Nephron progenitor cell (in vitro differentiated cells): ENCODE measurements around the gene ZBTB7C.

Experiments
- DNase-seq: peaks from one replicate; pipeline ENCODE4 v3.0.0; 2021
- H3K27ac Mint-ChIP-seq: 2 replicates; pipeline ENCODE4 v1.8.0; 2021; ENCODE audit warnings: mild to moderate bottlenecking, moderate library complexity, mixed read lengths
- H3K27me3 Mint-ChIP-seq: 2 replicates; pipeline ENCODE4 v1.8.0; 2021; ENCODE audit warnings: mild to moderate bottlenecking, low read depth, mixed read lengths; ENCODE audit not compliant: poor library complexity
- H3K36me3 Mint-ChIP-seq: 2 replicates; pipeline ENCODE4 v1.8.0; 2021; ENCODE audit warnings: low read depth, mixed read lengths
- H3K4me1 Mint-ChIP-seq: 2 replicates; pipeline ENCODE4 v1.8.0; 2021; ENCODE audit warnings: mixed read lengths
- H3K4me3 Mint-ChIP-seq: 2 replicates; pipeline ENCODE4 v1.8.0; 2021; ENCODE audit warnings: mild to moderate bottlenecking, moderate library complexity, mixed read lengths
- H3K9me3 Mint-ChIP-seq: 2 replicates; pipeline ENCODE4 v1.8.0; 2021; ENCODE audit warnings: mild to moderate bottlenecking, moderate library complexity, mixed read lengths
- TF ChIP-seq, protein P1 (sequence below): fragments of 200-600 bp; sonication (generic); IDR thresholded peaks from 2 replicates; pipeline ENCODE4 v1.5.0; 2021; ENCODE audit warnings: antibody characterized with exemption

The ZBTB7C gene

DNA sequence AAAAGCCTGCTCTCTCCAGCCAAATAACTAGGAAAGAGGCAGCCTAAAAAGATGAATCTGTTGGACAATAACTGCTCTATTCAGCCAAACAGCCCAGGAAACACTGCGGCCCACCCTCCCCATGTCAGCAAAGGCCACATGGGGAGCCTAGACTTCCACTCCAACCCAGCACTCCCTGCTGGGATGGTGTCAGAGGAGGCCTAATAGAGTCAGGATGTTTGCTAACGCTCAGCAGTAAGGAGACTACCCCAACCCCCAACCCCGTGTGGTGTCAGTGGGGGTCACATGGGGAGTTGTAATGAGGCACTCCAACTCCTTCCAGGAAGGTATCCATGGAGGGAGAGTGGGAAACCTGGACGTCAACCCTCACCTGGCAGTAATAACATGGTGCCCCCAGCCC, 41.6 kb downstream of the ZBTB7C start:
- H3K27ac Mint-ChIP-seq = no peak overlapping the region
- peaks cover 43% of the 10 kb centered on the region for H3K4me1 Mint-ChIP-seq
- H3K4me3 Mint-ChIP-seq = no peak overlapping the region
- peaks cover 3% of the 10 kb centered on the region for H3K27me3 Mint-ChIP-seq
- TF ChIP-seq, protein P1, sequence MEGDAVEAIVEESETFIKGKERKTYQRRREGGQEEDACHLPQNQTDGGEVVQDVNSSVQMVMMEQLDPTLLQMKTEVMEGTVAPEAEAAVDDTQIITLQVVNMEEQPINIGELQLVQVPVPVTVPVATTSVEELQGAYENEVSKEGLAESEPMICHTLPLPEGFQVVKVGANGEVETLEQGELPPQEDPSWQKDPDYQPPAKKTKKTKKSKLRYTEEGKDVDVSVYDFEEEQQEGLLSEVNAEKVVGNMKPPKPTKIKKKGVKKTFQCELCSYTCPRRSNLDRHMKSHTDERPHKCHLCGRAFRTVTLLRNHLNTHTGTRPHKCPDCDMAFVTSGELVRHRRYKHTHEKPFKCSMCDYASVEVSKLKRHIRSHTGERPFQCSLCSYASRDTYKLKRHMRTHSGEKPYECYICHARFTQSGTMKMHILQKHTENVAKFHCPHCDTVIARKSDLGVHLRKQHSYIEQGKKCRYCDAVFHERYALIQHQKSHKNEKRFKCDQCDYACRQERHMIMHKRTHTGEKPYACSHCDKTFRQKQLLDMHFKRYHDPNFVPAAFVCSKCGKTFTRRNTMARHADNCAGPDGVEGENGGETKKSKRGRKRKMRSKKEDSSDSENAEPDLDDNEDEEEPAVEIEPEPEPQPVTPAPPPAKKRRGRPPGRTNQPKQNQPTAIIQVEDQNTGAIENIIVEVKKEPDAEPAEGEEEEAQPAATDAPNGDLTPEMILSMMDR = no peak
- DNase-seq = no peak
- no peaks in the 10 kb centered on the region for H3K36me3 Mint-ChIP-seq
- H3K9me3 Mint-ChIP-seq = peaks cover 23% of the 10 kb centered on the region

- TF ChIP-seq, protein P1 = no peak
- DNase-seq = no peak
- Mint-ChIP-seq H3K4me3 (no peak overlapping the region), H3K36me3 (no peaks in the 10 kb centered on the region), H3K9me3 (peaks cover 23% of the 10 kb centered on the region), H3K27me3 (peaks cover 3% of the 10 kb centered on the region), H3K4me1 (peaks cover 39% of the 10 kb centered on the region), H3K27ac (no peak overlapping the region)
These were observed 43.2 kb downstream of the ZBTB7C start for GRCh38 chr18:48365965-48366364.

DNA sequence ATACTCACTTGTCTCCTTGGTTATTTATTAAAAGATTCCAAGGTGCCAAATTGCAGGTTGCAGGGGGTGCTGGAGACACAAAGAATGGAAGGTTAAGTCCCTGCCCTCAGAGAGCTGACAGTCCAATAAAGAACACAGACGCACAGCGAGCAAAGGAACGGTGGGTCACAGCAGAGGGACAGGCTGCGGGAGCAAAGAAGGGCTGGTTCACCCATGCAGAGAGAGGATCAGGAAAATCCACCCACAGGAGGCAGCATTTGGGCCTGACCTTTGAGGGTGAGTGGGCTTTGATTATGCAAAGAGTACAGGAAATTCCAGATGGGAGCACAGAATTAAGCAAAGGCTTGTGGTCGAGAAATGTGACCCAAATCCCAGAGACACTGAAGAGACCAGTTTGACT, 45.0 kb downstream of the ZBTB7C start:
- peaks cover 3% of the 10 kb centered on the region for H3K27me3 Mint-ChIP-seq
- no peak overlapping the region for H3K4me3 Mint-ChIP-seq
- peaks cover 15% of the 10 kb centered on the region for H3K9me3 Mint-ChIP-seq

DNA sequence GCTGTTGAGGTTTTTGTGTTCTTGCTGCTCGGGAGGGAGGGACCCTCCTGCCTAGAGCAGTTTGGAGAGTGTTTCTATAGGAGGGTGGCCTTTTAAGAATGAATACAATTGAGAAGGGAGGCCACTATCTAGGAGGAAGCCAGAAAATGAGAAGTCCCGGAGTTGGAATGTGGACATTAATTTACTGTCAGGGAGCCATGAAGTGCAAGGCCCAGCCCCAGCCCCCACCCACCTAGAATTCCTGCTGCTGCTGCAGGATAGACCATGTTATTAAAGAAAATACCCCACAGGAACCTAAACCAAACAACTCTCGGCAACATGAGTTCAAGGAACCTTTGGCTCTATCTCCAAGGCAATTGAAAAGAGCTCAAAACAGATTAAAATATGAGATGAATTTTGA, 46.0 kb downstream of the ZBTB7C start:
- Mint-ChIP-seq H3K4me1 (peaks cover 43% of the 10 kb centered on the region), H3K4me3 (no peak overlapping the region), H3K9me3 (peaks cover 15% of the 10 kb centered on the region), H3K27ac (no peak overlapping the region), H3K27me3 (peaks cover 3% of the 10 kb centered on the region), H3K36me3 (no peaks in the 10 kb centered on the region)
- TF ChIP-seq, protein P1 = no peak
- DNase-seq = no peak

More for the DNA sequence above, 45.0 kb downstream of the ZBTB7C start:
- DNase-seq = no peak
- H3K36me3 Mint-ChIP-seq = no peaks in the 10 kb centered on the region
- no peak overlapping the region for H3K27ac Mint-ChIP-seq
- H3K4me1 Mint-ChIP-seq = peaks cover 39% of the 10 kb centered on the region
- TF ChIP-seq, protein P1 = no peak

DNA sequence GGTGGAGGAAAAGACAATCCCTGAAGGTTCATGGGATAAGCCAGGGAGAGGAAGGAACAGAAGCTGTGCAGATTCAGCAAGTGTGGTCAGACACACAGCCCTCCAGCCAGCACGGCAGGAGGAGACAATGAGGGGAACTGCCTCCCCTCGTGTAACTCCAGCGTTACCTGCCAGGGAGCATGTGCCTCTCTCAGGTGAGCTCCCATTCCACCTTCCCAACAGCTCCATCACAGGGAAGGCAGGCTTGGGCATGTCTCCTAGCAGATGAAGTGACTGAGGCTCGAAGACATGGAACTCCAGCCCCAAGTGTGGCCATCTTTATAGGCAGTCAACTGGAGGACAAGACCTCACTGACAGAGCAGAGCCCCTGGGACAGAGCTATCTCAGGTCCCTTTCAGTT, 47.4 kb downstream of the ZBTB7C start:
- H3K9me3 Mint-ChIP-seq = peaks cover 23% of the 10 kb centered on the region
- DNase-seq = no peak
- H3K4me1 Mint-ChIP-seq = peaks cover 49% of the 10 kb centered on the region
- TF ChIP-seq, protein P1 = no peak
- H3K4me3 Mint-ChIP-seq = no peak overlapping the region
- H3K27me3 Mint-ChIP-seq = peaks cover 3% of the 10 kb centered on the region
- no peaks in the 10 kb centered on the region for H3K36me3 Mint-ChIP-seq
- no peak overlapping the region for H3K27ac Mint-ChIP-seq

- H3K4me1 Mint-ChIP-seq = peaks cover 51% of the 10 kb centered on the region
- no peak overlapping the region for H3K27ac Mint-ChIP-seq
- TF ChIP-seq, protein P1 = no peak
- H3K27me3 Mint-ChIP-seq = peaks cover 3% of the 10 kb centered on the region
- peaks cover 20% of the 10 kb centered on the region for H3K9me3 Mint-ChIP-seq
- H3K36me3 Mint-ChIP-seq = no peaks in the 10 kb centered on the region
- DNase-seq = no peak
- no peak overlapping the region for H3K4me3 Mint-ChIP-seq
These were observed 48.7 kb downstream of the ZBTB7C start for GRCh38 chr18:48360376-48361021.
